Measurements from ENCODE around the gene ITIH6. TPM values are rescaled to one million over a fixed set of nuclear protein-coding genes. Genes with fewer than 3 reads are reported as not detected.
A peak's percentile ranks its signal among the peaks of the same experiment; 100 is the strongest.

Gene ITIH6
- total RNA-seq, 1 experiment from 2014 or later, result not detected

DNA sequence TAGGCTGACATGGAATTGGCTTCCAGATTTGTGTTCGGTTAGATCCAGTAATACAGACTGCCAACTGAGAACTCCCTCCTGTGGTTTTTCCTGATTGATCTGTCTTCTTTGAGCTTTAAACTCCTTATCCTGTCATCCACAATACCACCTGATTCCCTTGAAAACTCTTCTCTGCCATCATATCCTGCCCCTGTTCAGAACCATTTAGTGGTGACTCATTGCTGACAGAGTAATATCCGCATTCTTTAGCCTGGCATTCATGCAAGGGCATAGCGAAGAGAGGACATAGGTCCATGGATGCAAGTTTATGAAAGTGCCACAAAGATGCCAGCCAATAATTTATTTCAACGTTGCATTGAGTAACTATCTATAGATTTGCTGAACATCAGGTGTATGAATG, 76.6 kb downstream of the ITIH6 start:
- DNase-seq (ENCODE audit: low spot score), result peak; percentile 56

DNA sequence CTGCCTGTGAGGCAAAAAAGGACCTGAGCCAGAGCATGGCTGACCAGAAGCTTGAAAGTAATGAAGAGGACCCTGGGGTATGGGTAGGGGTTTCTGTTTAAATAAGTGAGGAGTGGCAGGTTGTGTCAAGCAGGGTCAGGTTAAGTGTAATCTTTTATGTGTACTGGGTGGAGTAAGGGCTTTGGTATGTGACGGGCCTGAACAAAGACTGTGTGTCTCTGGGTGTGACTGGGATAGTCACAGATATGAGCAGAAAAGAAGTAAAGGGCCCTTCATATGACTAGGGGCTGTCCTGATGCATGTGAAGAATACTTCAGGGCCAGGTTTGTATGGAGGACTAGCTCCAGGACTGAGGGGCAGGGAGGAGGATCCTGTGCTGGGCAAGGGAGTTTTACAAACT, 82.4 kb downstream of the ITIH6 start:
- no peak for DNase-seq (ENCODE audit: low spot score)

DNA sequence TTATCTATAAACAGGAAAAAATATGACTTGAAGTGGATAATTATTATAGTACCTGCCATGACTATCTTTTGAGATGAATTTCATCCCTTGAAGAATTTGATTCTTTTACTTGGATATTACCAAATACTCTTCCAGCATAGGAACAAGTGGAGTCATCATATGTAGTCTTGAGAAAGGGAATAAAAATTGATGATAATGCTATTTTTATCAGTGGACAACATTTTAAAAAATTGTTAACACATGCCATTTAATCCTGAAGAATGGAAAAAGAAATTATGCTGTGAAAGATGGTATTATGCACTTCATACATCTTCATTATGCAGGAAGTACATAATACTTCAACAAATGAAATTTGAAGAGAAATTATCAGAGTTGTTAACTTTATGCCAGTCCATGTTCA, 83.6 kb downstream of the ITIH6 start:
- no peak for DNase-seq (ENCODE audit: low spot score)

DNA sequence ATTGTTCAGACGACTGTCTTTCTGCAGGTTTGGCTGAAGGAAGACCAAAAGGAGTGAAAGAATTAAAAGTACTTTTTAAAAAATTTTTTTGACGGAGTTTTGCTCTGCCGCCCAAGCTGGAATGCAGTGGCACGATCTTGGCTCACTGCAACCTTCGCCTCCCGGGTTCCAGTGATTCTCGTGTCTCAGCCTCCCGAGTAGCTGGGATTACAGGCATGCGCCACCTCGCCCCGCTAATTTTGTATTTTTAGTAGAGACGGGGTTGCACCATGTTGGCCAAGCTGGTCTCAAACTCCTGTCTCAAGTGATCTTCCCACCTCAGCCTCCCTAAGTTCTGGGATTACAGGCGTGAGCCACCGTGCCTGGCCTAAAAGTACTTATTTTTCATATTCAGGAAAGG, 86.3 kb downstream of the ITIH6 start:
- no peak for DNase-seq (ENCODE audit: low spot score)

DNA sequence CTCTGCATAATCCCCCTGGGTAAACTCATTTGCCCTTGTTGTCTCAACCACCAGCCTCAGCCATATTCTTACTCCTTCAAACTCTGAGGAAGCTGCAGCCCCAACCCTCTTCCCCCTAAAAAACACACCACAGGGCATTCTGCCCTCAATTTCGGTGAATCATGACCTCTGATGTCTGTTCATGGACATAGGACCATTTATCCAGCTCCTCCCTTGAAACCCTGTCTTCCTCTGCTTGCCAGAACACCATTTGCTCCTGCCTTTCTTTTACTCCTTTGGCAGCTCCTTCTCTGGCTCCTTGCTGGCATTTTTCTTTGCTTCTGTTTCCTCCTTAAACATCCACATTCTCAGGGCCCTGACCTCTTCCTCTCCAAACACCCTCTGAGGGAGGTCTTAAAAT, 87.1 kb downstream of the ITIH6 start:
- no peak for DNase-seq (ENCODE audit: low spot score)

DNA sequence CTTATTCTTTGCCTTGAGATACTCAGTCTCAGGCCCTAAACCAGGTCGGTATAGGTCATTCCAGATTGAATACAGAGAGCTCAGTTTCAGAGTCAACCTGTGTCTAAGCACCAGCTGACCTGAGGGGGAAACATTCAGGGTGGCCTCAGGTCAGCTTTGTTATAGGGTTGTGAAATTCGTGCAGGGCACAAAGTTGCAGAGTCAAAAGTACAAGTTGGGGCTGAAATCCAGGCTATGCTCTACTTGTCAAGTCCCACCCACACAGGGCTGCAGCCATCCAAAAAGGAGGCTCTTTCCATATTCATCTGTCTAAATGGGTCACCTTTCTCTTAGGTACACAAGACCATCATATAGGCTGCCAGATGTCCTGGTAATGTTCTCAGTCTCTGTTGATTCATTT, 89.7 kb downstream of the ITIH6 start:
- no peak for DNase-seq (ENCODE audit: low spot score)

Other genes with a start within 250 kb of the ITIH6 start
- 190 and 213 TPM in 2 replicates for gene MAGED2, start 9.5 kb upstream of the ITIH6 start, total RNA-seq (2014; rRNA removed; shearing (Covaris generic))
- 13.9 and 16.3 TPM in 2 replicates for gene TRO, start 122.6 kb upstream of the ITIH6 start, total RNA-seq (2014; rRNA removed; shearing (Covaris generic))
- gene PFKFB1, start 195.9 kb upstream of the ITIH6 start, total RNA-seq (2014; rRNA removed; shearing (Covaris generic)), result not detected in 2 replicates
- 20.5 and 30.0 TPM in 2 replicates for gene APEX2, start 202.1 kb upstream of the ITIH6 start, total RNA-seq (2014; rRNA removed; shearing (Covaris generic))
- gene ALAS2, start 232.7 kb upstream of the ITIH6 start, total RNA-seq (2014; rRNA removed; shearing (Covaris generic)), result not detected in 2 replicates

All from H4 (cell line).